GM12878 (cell line): ENCODE results near the gene KIAA1217.

Experiments
- EGR1 ChIP-seq, 2 experiments: IDR thresholded peaks; 1 replicate in 1 of 2; 2 replicates in 1 of 2; pipeline ENCODE4 v1.6.1; 2011 to 2012; ENCODE audit warnings: low read depth in 2 of 2, low read length in 2 of 2, borderline replicate concordance in 1 of 2, mild to moderate bottlenecking in 1 of 2, moderate library complexity in 1 of 2
- POLR2A ChIP-seq: IDR thresholded peaks from 2 replicates; pipeline ENCODE4 v1.6.1; 2011; ENCODE audit warnings: low read depth, mild to moderate bottlenecking, low read length
- RAD21 ChIP-seq: IDR thresholded peaks from 2 replicates; pipeline ENCODE4 v1.6.1; 2011; ENCODE audit warnings: mild to moderate bottlenecking, low read depth, low read length, moderate library complexity; ENCODE audit not compliant: insufficient read depth
- RCOR1 ChIP-seq: conservative IDR thresholded peaks from 2 replicates; pipeline ENCODE4 v1.6.1; 2012; ENCODE audit warnings: low read depth, low read length, improper control_type of control experiment
- RELA ChIP-seq: fragments of 450-650 bp; IDR thresholded peaks from 2 replicates; pipeline ENCODE4 v1.8.0; 2014; ENCODE audit warnings: borderline replicate concordance; ENCODE audit not compliant: partially characterized antibody
- REST ChIP-seq: IDR thresholded peaks from 2 replicates; pipeline ENCODE4 v1.6.1; 2012; ENCODE audit warnings: mild to moderate bottlenecking, low read depth, low read length
- TF ChIP-seq, protein P1 (sequence below): IDR thresholded peaks from 2 replicates; pipeline ENCODE4 v1.6.1; 2011; ENCODE audit warnings: low read depth, mild to moderate bottlenecking, low read length, moderate library complexity, borderline replicate concordance; ENCODE audit errors: extremely low read depth
- TF ChIP-seq, protein P2 (sequence below), 3 experiments: IDR thresholded peaks in 2 of 3; conservative IDR thresholded peaks in 1 of 3; 2 replicates each; pipeline ENCODE4 v1.5.1; 2011; ENCODE audit warnings: low read depth in 3 of 3, low read length in 3 of 3, mild to moderate bottlenecking in 3 of 3, control low read depth in 2 of 3, moderate library complexity in 2 of 3, inconsistent platforms in 1 of 3, mixed read lengths in 1 of 3; ENCODE audit not compliant: control insufficient read depth in 2 of 3, insufficient read depth in 1 of 3; ENCODE audit errors: extremely low read depth in 1 of 3

DNA sequence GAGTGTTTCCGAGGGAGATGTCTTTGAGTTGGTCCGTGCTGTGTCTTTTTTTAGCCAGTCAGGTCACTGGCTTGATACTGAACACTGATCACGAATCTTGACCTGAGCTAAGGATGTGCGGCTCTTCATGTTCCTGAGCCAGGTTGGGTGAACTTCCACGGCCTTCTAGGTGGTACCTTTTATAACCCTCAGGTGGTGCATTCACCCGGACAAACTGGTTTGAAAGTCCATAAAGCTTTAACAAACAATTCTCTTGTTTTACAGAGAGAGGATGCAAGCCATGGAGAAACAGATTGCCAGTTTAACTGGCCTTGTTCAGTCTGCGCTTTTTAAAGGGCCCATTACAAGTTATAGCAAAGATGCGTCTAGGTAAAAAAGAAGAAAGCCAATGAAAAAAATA, 285.3 kb downstream of the KIAA1217 start:
- TF ChIP-seq, protein P1, sequence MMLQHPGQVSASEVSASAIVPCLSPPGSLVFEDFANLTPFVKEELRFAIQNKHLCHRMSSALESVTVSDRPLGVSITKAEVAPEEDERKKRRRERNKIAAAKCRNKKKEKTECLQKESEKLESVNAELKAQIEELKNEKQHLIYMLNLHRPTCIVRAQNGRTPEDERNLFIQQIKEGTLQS = no peak
- TF ChIP-seq POLR2A (no peak), RAD21 (no peak), RELA (no peak), EGR1 (IDR thresholded peaks at IDR 0.05; ENCODE audit: borderline replicate concordance in 1 of 2, low read depth in 2 of 2, low read length in 2 of 2) (no peak), REST (no peak), RCOR1 (no peak)
- TF ChIP-seq, protein P2, sequence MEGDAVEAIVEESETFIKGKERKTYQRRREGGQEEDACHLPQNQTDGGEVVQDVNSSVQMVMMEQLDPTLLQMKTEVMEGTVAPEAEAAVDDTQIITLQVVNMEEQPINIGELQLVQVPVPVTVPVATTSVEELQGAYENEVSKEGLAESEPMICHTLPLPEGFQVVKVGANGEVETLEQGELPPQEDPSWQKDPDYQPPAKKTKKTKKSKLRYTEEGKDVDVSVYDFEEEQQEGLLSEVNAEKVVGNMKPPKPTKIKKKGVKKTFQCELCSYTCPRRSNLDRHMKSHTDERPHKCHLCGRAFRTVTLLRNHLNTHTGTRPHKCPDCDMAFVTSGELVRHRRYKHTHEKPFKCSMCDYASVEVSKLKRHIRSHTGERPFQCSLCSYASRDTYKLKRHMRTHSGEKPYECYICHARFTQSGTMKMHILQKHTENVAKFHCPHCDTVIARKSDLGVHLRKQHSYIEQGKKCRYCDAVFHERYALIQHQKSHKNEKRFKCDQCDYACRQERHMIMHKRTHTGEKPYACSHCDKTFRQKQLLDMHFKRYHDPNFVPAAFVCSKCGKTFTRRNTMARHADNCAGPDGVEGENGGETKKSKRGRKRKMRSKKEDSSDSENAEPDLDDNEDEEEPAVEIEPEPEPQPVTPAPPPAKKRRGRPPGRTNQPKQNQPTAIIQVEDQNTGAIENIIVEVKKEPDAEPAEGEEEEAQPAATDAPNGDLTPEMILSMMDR (IDR thresholded peaks at IDR 0.05 in 2 of 3, conservative IDR thresholded peaks at IDR 0.05 in 1 of 3; ENCODE audit: control insufficient read depth in 2 of 3, extremely low read depth in 1 of 3, insufficient read depth in 1 of 3, low read depth in 3 of 3, low read length in 3 of 3) = no peak
